Pancreas (tissue), 10 donors: ENCODE data around the gene C20orf96. TPM values are rescaled to one million over a fixed set of nuclear protein-coding genes. Genes with fewer than 3 reads are reported as not detected.

ENCODE experiments used
- ATAC-seq, 4 donors: fragments of 200-7000 bp; cut with Tn5 transposase; one replicate each; pipeline versions ENCODE4 v1.8.0 to v1.9.1; 2020; ENCODE audit warnings: mild to moderate bottlenecking in 4 of 4, moderate library complexity in 4 of 4
- DNase-seq, 6 donors: peaks; one replicate each; pipeline ENCODE4 v3.0.0-alpha.2; 2020
- FAIRE-seq: peaks from 2 replicates; lab custom pipeline; 2012; peaks lifted over from hg19 to GRCh38; lab: Jason Lieb, UNC
- H3K27ac ChIP-seq, 4 donors: fragments of 200-600 bp; sonication (generic); 1 replicate in 3 of 4; 2 replicates in 1 of 4; pipeline versions ENCODE4 v1.5.0 to v1.8.0; 2020
- H3K27me3 ChIP-seq, 4 donors: fragments of 200-600 bp; one replicate each; pipeline ENCODE4 v1.8.0; 2021
- H3K36me3 ChIP-seq, 3 donors: fragments of 200-600 bp; sonication (generic) in 1 of 3; one replicate each; pipeline versions ENCODE4 v1.5.0 to v1.8.0; 2020 to 2021
- H3K4me1 ChIP-seq, 3 donors: fragments of 200-600 bp; one replicate each; pipeline ENCODE4 v1.8.0; 2021
- H3K4me3 ChIP-seq, 4 donors: fragments of 200-600 bp; sonication (generic) in 2 of 4; one replicate each; pipeline versions ENCODE4 v1.5.0 to v1.8.0; 2020 to 2021
- H3K9me3 ChIP-seq, 4 donors: fragments of 200-600 bp; one replicate each; pipeline ENCODE4 v1.8.0; 2021
- CTCF ChIP-seq, 4 donors: fragments of 200-600 bp; sonication (generic) in 3 of 4; IDR thresholded peaks; one replicate each; pipeline versions ENCODE4 v1.5.0 to v1.8.0; 2021; ENCODE audit warnings: antibody characterized with exemption in 4 of 4
- WGBS, 2 donors: extraction: QIAGEN DNeasy Blood & Tissue Kit; methylation state at CpG; one replicate each; pipeline ENCODE4 v1.1.7; 2013; 5-methylcytosine and 5-hydroxymethylcytosine counted together
- intact Hi-C, 3 donors: fragments of 100-400 bp; cut with DNase I; formaldehyde crosslinking; loops; one replicate each; pipeline versions ENCODE4 v1.11.1 to v1.14.2; 2022
- polyA plus RNA-seq, 2 donors: library from polyadenylated mRNA; stranded (reverse); fragments of 200-250 nt; gene quantifications; one replicate each; pipeline ENCODE4 v1.2.3, GENCODE V29; 2013
- total RNA-seq, 6 donors: library from RNA; stranded (reverse); fragmentation: NEBNext Ultra II Directional in 4 of 6; extraction: Animal tissue kit (Norgen Biotek cat#: 25700) in 4 of 6; gene quantifications; one replicate each; pipeline versions ENCODE4 v1.2.1 to v1.2.4, GENCODE V29; 2021 to 2023
- donor health status: healthy with polysubstance abuse.
- donor health status: DM: no; HTN: no; CAD: no; lungs with moderate emphysema.
- donor health status: DM: no; HTN: no; CAD: no.
- donor health status: control.
- donor health status: control.
- donor health status: Bipolar disorder and iron deficiency.
- donor health status: DM: yes; HTN: yes; CAD: no.
- donor health status: DM: no; HTN: no; CAD: no.
- donor health status: DM: no; HTN: no; CAD: no.
- donor health status: DM: yes; HTN: yes; CAD: no.

Gene C20orf96
- total and polyA plus RNA-seq, 8 donors, result 2.5 to 6.8 (median 4.0) TPM

- Histone ChIP-seq H3K36me3 (no peaks in the 10 kb centered on the region), H3K4me3 (no peak overlapping the region), H3K27me3 (no peaks in the 10 kb centered on the region), H3K9me3 (no peaks in the 10 kb centered on the region), H3K27ac (no peak overlapping the region), H3K4me1 (peaks cover 0 to 3% (median 0%) of the 10 kb centered on the region in 3 donors)
- FAIRE-seq (no peak), ATAC-seq (no peak), DNase-seq (no peak)
- TF ChIP-seq CTCF (IDR thresholded peaks at IDR 0.05), result no peak
- intact Hi-C loops, result no loop called here
- 76 to 84% methylated on average over 5 of the region's 5 CpGs for WGBS, 2 donors
Observed at GRCh38 chr20:270517-270916, 20.0 kb downstream of the C20orf96 start.

GRCh38 chr20:266596-267562 is 23.7 kb downstream of the C20orf96 start:
- ATAC-seq, result peak; percentile 93 to 100 (median 98)
- Histone ChIP-seq H3K27me3 (no peaks in the 10 kb centered on the region), H3K36me3 (no peaks in the 10 kb centered on the region), H3K4me1 (peaks cover 0 to 3% (median 0%) of the 10 kb centered on the region in 3 donors), H3K9me3 (no peaks in the 10 kb centered on the region), H3K27ac (no peak overlapping the region), H3K4me3 (peak overlapping the region; percentile 21 to 52 (median 34))
- peak; percentile 74 to 95 (median 90) for DNase-seq
- WGBS, 2 donors, result 6 to 7% methylated on average over 37 to 43 of the region's 43 CpGs
- intact Hi-C loops, result no loop called here
- no peak for FAIRE-seq
- TF ChIP-seq CTCF (IDR thresholded peaks at IDR 0.05), result peak; percentile 94 to 98 (median 96)

- no peak for FAIRE-seq
Observed at GRCh38 chr20:263701-264100, 26.8 kb downstream of the C20orf96 start.

GRCh38 chr20:259981-260380 is 30.6 kb downstream of the C20orf96 start:
- ATAC-seq (no peak), FAIRE-seq (no peak)

More at GRCh38 chr20:263701-264100, 26.8 kb downstream of the C20orf96 start:
- H3K27me3 ChIP-seq, result no peaks in the 10 kb centered on the region
- no peak overlapping the region for H3K27ac ChIP-seq
- H3K4me1 ChIP-seq, result peaks cover 0 to 3% (median 0%) of the 10 kb centered on the region in 3 donors
- WGBS, 2 donors, result 45 to 52% methylated on average over 13 of the region's 13 CpGs
- TF ChIP-seq CTCF (IDR thresholded peaks at IDR 0.05), result no peak
- no peaks in the 10 kb centered on the region for H3K36me3 ChIP-seq
- intact Hi-C loops, result no loop called here
- ATAC-seq, result no peak
- DNase-seq, result no peak
- H3K4me3 ChIP-seq, result no peak overlapping the region
- H3K9me3 ChIP-seq, result no peaks in the 10 kb centered on the region

More at GRCh38 chr20:259981-260380, 30.6 kb downstream of the C20orf96 start:
- WGBS, 2 donors, result 54 to 68% methylated on average over 2 of the region's 2 CpGs
- no peak for DNase-seq
- no peak overlapping the region for H3K4me3 ChIP-seq
- no peaks in the 10 kb centered on the region for H3K9me3 ChIP-seq
- no peak for TF ChIP-seq CTCF (IDR thresholded peaks at IDR 0.05)
- intact Hi-C loops, result no loop called here
- H3K36me3 ChIP-seq, result no peaks in the 10 kb centered on the region
- no peaks in the 10 kb centered on the region for H3K27me3 ChIP-seq
- H3K4me1 ChIP-seq, result no peaks in the 10 kb centered on the region
- H3K27ac ChIP-seq, result no peak overlapping the region
